GM12878 (cell line): ENCODE results near the gene MEF2D. TPM values are rescaled to one million over a fixed set of nuclear protein-coding genes. Genes with fewer than 3 reads are reported as not detected.

Source experiments
- ATAC-seq: fragments of 200-7000 bp; cut with Tn5 transposase; 3 replicates; pipeline ENCODE4 v1.9.1; 2020; ENCODE audit warnings: mild to moderate bottlenecking, moderate library complexity
- BruUV-seq: library from RNA; stranded (reverse); fragments of 400-500 nt; replicated peaks from 2 replicates; lab custom pipeline; 2021; lab: Mats Ljungman, UMichigan
- CTCF ChIA-PET: fragments of 300-600 bp; sonication (Branson Sonifier 250); formaldehyde crosslinking; extraction: SDS; loops from one replicate; lab custom pipeline; 2021; ENCODE audit warnings: inconsistent platforms; lab: Yijun Ruan, JAX
- POLR2A ChIA-PET: fragments of 350-600 bp; formaldehyde crosslinking; extraction: SDS; loops from one replicate; lab custom pipeline; 2021; ENCODE audit warnings: inconsistent platforms; lab: Charles Lee
- RAD21 ChIA-PET: fragments of 300-600 bp; sonication (Branson Sonifier 250); formaldehyde crosslinking; loops from one replicate; lab custom pipeline; 2023; ENCODE audit warnings: antibody characterized with exemption; ENCODE audit not compliant: unreplicated experiment; lab: Charles Lee
- SMC1A ChIA-PET: fragments of 300-600 bp; sonication (Branson Sonifier 250); formaldehyde crosslinking; loops from one replicate; lab custom pipeline; 2023; ENCODE audit not compliant: unreplicated experiment, uncharacterized antibody; lab: Charles Lee
- DNase-seq: peaks from one replicate; pipeline ENCODE4 v3.0.0-alpha.2; 2011; ENCODE audit warnings: low read depth, low spot score
- FAIRE-seq: peaks from 3 replicates; lab custom pipeline; 2011; peaks lifted over from hg19 to GRCh38; lab: Jason Lieb, UNC
- H2AFZ ChIP-seq: 2 replicates; pipeline ENCODE4 v1.6.0; 2011; ENCODE audit warnings: low read depth, low read length, control low read depth; ENCODE audit not compliant: control insufficient read depth
- H3K27ac ChIP-seq: 2 replicates; pipeline ENCODE4 v1.5.1; 2011; ENCODE audit warnings: control low read depth; ENCODE audit not compliant: control insufficient read depth, insufficient read depth
- H3K27me3 ChIP-seq, 2 experiments: replicated peaks in 1 of 2; 2 replicates each; pipeline versions ENCODE4 v1.6.0 to v1.6.1; 2011; ENCODE audit warnings: low read length in 1 of 2; ENCODE audit not compliant: control insufficient read depth in 2 of 2, insufficient read depth in 2 of 2
- H3K36me3 ChIP-seq, 2 experiments: 2 replicates each; pipeline ENCODE4 v1.5.1; 2011; ENCODE audit warnings: low read length in 1 of 2; ENCODE audit not compliant: control insufficient read depth in 2 of 2, insufficient read depth in 2 of 2
- H3K4me1 ChIP-seq: 2 replicates; pipeline ENCODE4 v1.6.1; 2011; ENCODE audit warnings: mild to moderate bottlenecking, low read length, moderate library complexity, mixed read lengths; ENCODE audit not compliant: control insufficient read depth, insufficient read depth
- H3K4me2 ChIP-seq: 2 replicates; pipeline ENCODE4 v1.6.0; 2011; ENCODE audit warnings: control low read depth; ENCODE audit not compliant: control insufficient read depth, insufficient read depth
- H3K4me3 ChIP-seq: fragments of 200-600 bp; sonication (generic); 2 replicates; pipeline ENCODE4 v1.5.1; 2016
- H3K79me2 ChIP-seq: 2 replicates; pipeline ENCODE4 v1.6.0; 2011; ENCODE audit warnings: low read length; ENCODE audit not compliant: control insufficient read depth, insufficient read depth
- H3K9ac ChIP-seq: 2 replicates; pipeline ENCODE4 v1.8.0; 2011; ENCODE audit warnings: low read length, control low read depth, mixed read lengths; ENCODE audit not compliant: control insufficient read depth, insufficient read depth
- H3K9me3 ChIP-seq: replicated peaks from 3 replicates; pipeline ENCODE4 v1.5.1; 2011; ENCODE audit warnings: mild to moderate bottlenecking, low read length; ENCODE audit not compliant: control insufficient read depth, insufficient read depth
- H4K20me1 ChIP-seq: 2 replicates; pipeline ENCODE4 v1.6.0; 2011; ENCODE audit not compliant: control insufficient read depth, insufficient read depth
- CREB1 ChIP-seq: IDR thresholded peaks from 2 replicates; pipeline ENCODE4 v1.6.1; 2012; ENCODE audit warnings: low read depth, mild to moderate bottlenecking, inconsistent platforms
- HDAC2 ChIP-seq: fragments of 200-600 bp; sonication (generic); IDR thresholded peaks from 2 replicates; pipeline ENCODE4 v1.6.1; 2017
- SMAD1 ChIP-seq: fragments of 450-650 bp; IDR thresholded peaks from 2 replicates; pipeline ENCODE4 v1.6.1; 2018; ENCODE audit warnings: mild to moderate bottlenecking, low read depth; ENCODE audit not compliant: partially characterized antibody
- WGBS: methylation state at CpG from one replicate; pipeline ENCODE4 v1.1.6; 2016; ENCODE audit warnings: low lambda C conversion rate; ENCODE audit not compliant: insufficient replicate concordance, insufficient coverage; ENCODE audit errors: missing lambda C conversion rate; 5-methylcytosine and 5-hydroxymethylcytosine counted together
- in situ Hi-C: fragments of 300-500 bp; cut with MboI; formaldehyde crosslinking; loops from 9 replicates; pipeline ENCODE4 v1.14.3; 2018; ENCODE audit warnings: mixed read lengths
- intact Hi-C: fragments of 100-400 bp; cut with micrococcal nuclease; formaldehyde crosslinking; loops from one replicate; pipeline ENCODE4 v1.14.2; 2022; ENCODE audit not compliant: unreplicated experiment
- polyA plus RNA-seq, 11 experiments: library from polyadenylated mRNA; depleted of rRNA in 4 of 11; unstranded in 6 of 11; stranded (reverse) in 5 of 11; fragments of >200 nt; fragmentation: Nextera tagmentation in 4 of 11; fragmentation: Illumina TruSeq in 1 of 11; extraction: Ambion mirVana in 4 of 11; extraction: Trizol in 1 of 11; gene quantifications; 1 replicate in 1 of 11; 2 replicates in 10 of 11; pipeline versions ENCODE4 v1.2.1 to v1.2.3, GENCODE V29; 2011 to 2016; ENCODE audit warnings: inconsistent platforms in 2 of 11, missing spikeins in 2 of 11, low read depth in 1 of 11
- total RNA-seq, 4 experiments: library from RNA; depleted of rRNA in 3 of 4; stranded (reverse); fragments of >200 nt in 3 of 4; fragmentation: Illumina TruSeq in 1 of 4; extraction: Trizol in 1 of 4; gene quantifications; 2 replicates each; pipeline versions ENCODE4 v1.2.1 to v1.2.3, GENCODE V29; 2013 to 2021
- TF ChIP-seq, protein P1 (sequence below): fragments of 450-650 bp; IDR thresholded peaks from 2 replicates; pipeline ENCODE4 v1.6.1; 2018; ENCODE audit warnings: mild to moderate bottlenecking, low read depth, moderate library complexity; ENCODE audit not compliant: partially characterized antibody
- TF ChIP-seq, protein P2 (sequence below): fragments of 450-650 bp; conservative IDR thresholded peaks from 2 replicates; pipeline ENCODE4 v1.6.1; 2017; ENCODE audit warnings: mild to moderate bottlenecking, moderate library complexity

MEF2D gene
- total and polyA plus RNA-seq, 10 of the 15 experiments (the other 5 are each of a cell fraction or from before 2014, with no cell fraction given): 0.61 to 53.0 (median 15.2) TPM

DNA sequence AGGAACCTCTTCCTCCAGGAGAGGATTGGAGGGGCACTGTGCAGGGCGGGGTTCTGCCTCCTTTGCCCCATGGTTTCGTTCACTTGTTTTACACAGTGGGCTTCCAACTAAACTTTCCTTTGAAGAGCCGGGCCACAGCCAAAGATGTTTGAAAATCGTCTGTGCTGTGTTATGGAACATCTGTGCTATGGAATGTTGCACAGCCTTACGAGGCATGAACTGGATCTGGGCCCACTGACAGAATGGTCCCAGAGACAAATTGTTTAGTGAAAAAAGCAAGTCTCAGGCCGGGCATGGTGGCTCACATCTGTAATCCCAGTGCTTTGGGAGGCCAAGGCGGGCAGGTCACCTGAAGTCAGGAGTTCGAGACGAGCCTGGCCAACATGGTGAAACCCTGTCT, 12.6 kb upstream of the MEF2D start:
- ChIA-PET RAD21 (no interaction called here), CTCF (interaction anchor here (1.1 kb wide), 1 partner anchor 11 kb away, joined by 3 read pairs; no protein-coding TSS in a partner anchor), POLR2A (interaction anchor here (1.0 to 1.2 kb wide), 2 partner anchors 11 to 80 kb away, joined by 3 read pairs; no protein-coding TSS in a partner anchor), SMC1A (interaction anchor here (1.3 kb wide), 1 partner anchor 12 kb away, joined by 4 read pairs; no protein-coding TSS in a partner anchor)
- H3K4me1 ChIP-seq: peaks cover 8% of the 10 kb centered on the region
- intact Hi-C loops: no loop called here
- 84% methylated on average over 9 of the region's 9 CpGs for WGBS
- no TSS peak for BruUV-seq
- H3K4me3 ChIP-seq: no peak overlapping the region
- TF ChIP-seq, protein P1, sequence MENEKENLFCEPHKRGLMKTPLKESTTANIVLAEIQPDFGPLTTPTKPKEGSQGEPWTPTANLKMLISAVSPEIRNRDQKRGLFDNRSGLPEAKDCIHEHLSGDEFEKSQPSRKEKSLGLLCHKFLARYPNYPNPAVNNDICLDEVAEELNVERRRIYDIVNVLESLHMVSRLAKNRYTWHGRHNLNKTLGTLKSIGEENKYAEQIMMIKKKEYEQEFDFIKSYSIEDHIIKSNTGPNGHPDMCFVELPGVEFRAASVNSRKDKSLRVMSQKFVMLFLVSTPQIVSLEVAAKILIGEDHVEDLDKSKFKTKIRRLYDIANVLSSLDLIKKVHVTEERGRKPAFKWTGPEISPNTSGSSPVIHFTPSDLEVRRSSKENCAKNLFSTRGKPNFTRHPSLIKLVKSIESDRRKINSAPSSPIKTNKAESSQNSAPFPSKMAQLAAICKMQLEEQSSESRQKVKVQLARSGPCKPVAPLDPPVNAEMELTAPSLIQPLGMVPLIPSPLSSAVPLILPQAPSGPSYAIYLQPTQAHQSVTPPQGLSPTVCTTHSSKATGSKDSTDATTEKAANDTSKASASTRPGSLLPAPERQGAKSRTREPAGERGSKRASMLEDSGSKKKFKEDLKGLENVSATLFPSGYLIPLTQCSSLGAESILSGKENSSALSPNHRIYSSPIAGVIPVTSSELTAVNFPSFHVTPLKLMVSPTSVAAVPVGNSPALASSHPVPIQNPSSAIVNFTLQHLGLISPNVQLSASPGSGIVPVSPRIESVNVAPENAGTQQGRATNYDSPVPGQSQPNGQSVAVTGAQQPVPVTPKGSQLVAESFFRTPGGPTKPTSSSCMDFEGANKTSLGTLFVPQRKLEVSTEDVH: no peak
- TF ChIP-seq HDAC2: no peak
- TF ChIP-seq CREB1: no peak
- TF ChIP-seq SMAD1: no peak
- TF ChIP-seq, protein P2, sequence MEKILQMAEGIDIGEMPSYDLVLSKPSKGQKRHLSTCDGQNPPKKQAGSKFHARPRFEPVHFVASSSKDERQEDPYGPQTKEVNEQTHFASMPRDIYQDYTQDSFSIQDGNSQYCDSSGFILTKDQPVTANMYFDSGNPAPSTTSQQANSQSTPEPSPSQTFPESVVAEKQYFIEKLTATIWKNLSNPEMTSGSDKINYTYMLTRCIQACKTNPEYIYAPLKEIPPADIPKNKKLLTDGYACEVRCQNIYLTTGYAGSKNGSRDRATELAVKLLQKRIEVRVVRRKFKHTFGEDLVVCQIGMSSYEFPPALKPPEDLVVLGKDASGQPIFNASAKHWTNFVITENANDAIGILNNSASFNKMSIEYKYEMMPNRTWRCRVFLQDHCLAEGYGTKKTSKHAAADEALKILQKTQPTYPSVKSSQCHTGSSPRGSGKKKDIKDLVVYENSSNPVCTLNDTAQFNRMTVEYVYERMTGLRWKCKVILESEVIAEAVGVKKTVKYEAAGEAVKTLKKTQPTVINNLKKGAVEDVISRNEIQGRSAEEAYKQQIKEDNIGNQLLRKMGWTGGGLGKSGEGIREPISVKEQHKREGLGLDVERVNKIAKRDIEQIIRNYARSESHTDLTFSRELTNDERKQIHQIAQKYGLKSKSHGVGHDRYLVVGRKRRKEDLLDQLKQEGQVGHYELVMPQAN: no peak
- H3K27ac ChIP-seq: no peak overlapping the region
- no peak overlapping the region for H2AFZ ChIP-seq
- FAIRE-seq: no peak
- ATAC-seq: no peak
- no peak for DNase-seq
- no peaks in the 10 kb centered on the region for H3K36me3 ChIP-seq
- no peaks in the 10 kb centered on the region for H3K27me3 ChIP-seq
- in situ Hi-C loops: no loop called here
- no peaks in the 10 kb centered on the region for H3K79me2 ChIP-seq
- H3K9ac ChIP-seq: no peak overlapping the region
- no peaks in the 10 kb centered on the region for H3K9me3 ChIP-seq
- H3K4me2 ChIP-seq: no peak overlapping the region
- H4K20me1 ChIP-seq: no peaks in the 10 kb centered on the region
